A673 (cell line): ENCODE data around the gene PROZ. TPM values are rescaled to one million over a fixed set of nuclear protein-coding genes. Genes with fewer than 3 reads are reported as not detected.

Source experiments
- BruUV-seq: library from RNA; stranded (reverse); fragments of 400-500 nt; replicated peaks from 2 replicates; lab custom pipeline; 2021; lab: Mats Ljungman, UMichigan
- CTCF ChIA-PET: fragments of 300-600 bp; sonication (Branson Sonifier 250); formaldehyde crosslinking; loops from one replicate; lab custom pipeline; 2022; ENCODE audit warnings: antibody characterized with exemption; lab: Charles Lee
- POLR2A ChIA-PET: fragments of 300-600 bp; sonication (Branson Sonifier 250); formaldehyde crosslinking; loops from one replicate; lab custom pipeline; 2022; ENCODE audit warnings: antibody characterized with exemption; ENCODE audit not compliant: low non-redundant PET; lab: Charles Lee
- DNase-seq: peaks from one replicate; pipeline ENCODE4 v3.0.0-alpha.2; 2015; ENCODE audit warnings: low spot score
- H3K27ac ChIP-seq: fragments of 200-600 bp; sonication (generic); 2 replicates; pipeline ENCODE4 v1.5.1; 2016; ENCODE audit warnings: mixed run types, low read depth, mild to moderate bottlenecking, mixed read lengths, antibody characterized with exemption, low read length; ENCODE audit not compliant: poor library complexity, severe bottlenecking
- H3K27me3 ChIP-seq: fragments of 200-600 bp; sonication (generic); replicated peaks from 2 replicates; pipeline ENCODE4 v1.6.1; 2017; ENCODE audit warnings: mixed run types, low read depth, mild to moderate bottlenecking, mixed read lengths, antibody characterized with exemption, low read length; ENCODE audit not compliant: insufficient read depth, poor library complexity
- H3K36me3 ChIP-seq: fragments of 200-600 bp; sonication (generic); 2 replicates; pipeline ENCODE4 v1.6.1; 2016; ENCODE audit warnings: mixed run types, mild to moderate bottlenecking, mixed read lengths, antibody characterized with exemption, low read length; ENCODE audit not compliant: insufficient read depth, poor library complexity, severe bottlenecking
- H3K4me1 ChIP-seq: fragments of 200-600 bp; sonication (generic); 2 replicates; pipeline ENCODE4 v1.6.1; 2017; ENCODE audit warnings: mixed run types, mild to moderate bottlenecking, mixed read lengths, antibody characterized with exemption, low read length; ENCODE audit not compliant: insufficient read depth, poor library complexity, severe bottlenecking
- H3K4me3 ChIP-seq: fragments of 200-600 bp; sonication (generic); 2 replicates; pipeline ENCODE4 v1.5.1; 2016; ENCODE audit warnings: low read depth, mixed run types, mild to moderate bottlenecking, mixed read lengths, low read length; ENCODE audit not compliant: poor library complexity, severe bottlenecking
- H3K9me3 ChIP-seq: fragments of 200-600 bp; sonication (generic); 2 replicates; pipeline ENCODE4 v1.6.1; 2016; ENCODE audit warnings: mixed run types, low read depth, mild to moderate bottlenecking, mixed read lengths, antibody characterized with exemption, low read length; ENCODE audit not compliant: poor library complexity, severe bottlenecking
- CTCF ChIP-seq: fragments of 300-800, 200-600 bp; sonication (generic); conservative IDR thresholded peaks from 2 replicates; pipeline ENCODE4 v1.5.1; 2017; ENCODE audit warnings: low read depth, mild to moderate bottlenecking, antibody characterized with exemption, low read length, moderate library complexity, mixed read lengths
- EZH2 ChIP-seq: fragments of 200-600 bp; sonication (generic); IDR thresholded peaks from 2 replicates; pipeline ENCODE4 v1.6.1; 2017; ENCODE audit warnings: borderline replicate concordance, low read depth, mild to moderate bottlenecking, mixed read lengths, antibody characterized with exemption, low read length; ENCODE audit not compliant: poor library complexity, severe bottlenecking
- intact Hi-C: fragments of 100-400 bp; cut with micrococcal nuclease; formaldehyde crosslinking; loops from one replicate; pipeline ENCODE4 v1.10.0; 2022; ENCODE audit not compliant: unreplicated experiment
- total RNA-seq: library from RNA; stranded (reverse); gene quantifications from 2 replicates; pipeline ENCODE4 v1.2.3, GENCODE V29; 2021

The PROZ gene
- total RNA-seq, 1 experiment from 2014 or later, result not detected

GRCh38 chr13:113149711-113150549 is 8.5 kb upstream of the PROZ start:
- TF ChIP-seq CTCF, result no peak
- no peak for TF ChIP-seq EZH2

GRCh38 chr13:113150550-113151365 is 7.7 kb upstream of the PROZ start:
- Histone ChIP-seq H3K27ac (no peak overlapping the region), H3K9me3 (no peaks in the 10 kb centered on the region), H3K27me3 (no peaks in the 10 kb centered on the region), H3K4me1 (peaks cover 19% of the 10 kb centered on the region), H3K4me3 (no peak overlapping the region), H3K36me3 (no peaks in the 10 kb centered on the region)
- no peak for DNase-seq
- POLR2A ChIA-PET, result no interaction called here
- intact Hi-C loops, result no loop called here
- no TSS peak for BruUV-seq
- TF ChIP-seq EZH2, result no peak
- no peak for TF ChIP-seq CTCF
- CTCF ChIA-PET, result no interaction called here

More at GRCh38 chr13:113149711-113150549, 8.5 kb upstream of the PROZ start:
- POLR2A ChIA-PET, result no interaction called here
- Histone ChIP-seq H3K4me1 (peaks cover 19% of the 10 kb centered on the region), H3K36me3 (no peaks in the 10 kb centered on the region), H3K9me3 (no peaks in the 10 kb centered on the region), H3K4me3 (no peak overlapping the region), H3K27me3 (no peaks in the 10 kb centered on the region), H3K27ac (no peak overlapping the region)
- intact Hi-C loops, result no loop called here
- CTCF ChIA-PET, result no interaction called here
- no peak for DNase-seq
- BruUV-seq, result no TSS peak

- DNase-seq, result peak; percentile 58
- intact Hi-C loops, result no loop called here
- no peaks in the 10 kb centered on the region for H3K36me3 ChIP-seq
- ChIA-PET CTCF (no interaction called here), POLR2A (no interaction called here)
- no peaks in the 10 kb centered on the region for H3K9me3 ChIP-seq
- H3K27me3 ChIP-seq, result no peaks in the 10 kb centered on the region
- H3K4me1 ChIP-seq, result peaks cover 19% of the 10 kb centered on the region
- no TSS peak for BruUV-seq
- H3K27ac ChIP-seq, result no peak overlapping the region
- H3K4me3 ChIP-seq, result no peak overlapping the region
- TF ChIP-seq CTCF (no peak), EZH2 (no peak)
Observed at GRCh38 chr13:113151745-113152690, 6.4 kb upstream of the PROZ start.
